Measurements from ENCODE around the gene SLC25A48.
"Not testable (repeated sequence)": the region's sequence is repeated elsewhere in the genome, so short reads cannot be mapped to it uniquely, and the experiment has no call there.

GRCh38 chr5:135859186-135859585 lies 24.7 kb downstream of the SLC25A48 start:
- not testable (repeated sequence) for TF ChIP-seq EZH2phosphoT487 (IDR thresholded peaks at IDR 0.05; ENCODE audit: borderline replicate concordance, low read depth, low read length); CTCF (conservative IDR thresholded peaks at IDR 0.05; ENCODE audit: low read length)

Measured in OCI-LY7 (cell line).